HepG2 (cell line): ENCODE measurements around the gene C19orf33. TPM values are rescaled to one million over a fixed set of nuclear protein-coding genes. Genes with fewer than 3 reads are reported as not detected.

Experiments
- ATF4 ChIP-seq, 2 experiments: fragments of 450-650 bp in 1 of 2; sonication (generic) in 1 of 2; formaldehyde crosslinking; IDR thresholded peaks; 2 replicates each; pipeline versions ENCODE4 v1.5.0 to v1.8.0; 2020 to 2022; ENCODE audit warnings: mild to moderate bottlenecking in 1 of 2, missing genetic modification reagents in 1 of 2
- CEBPZ ChIP-seq: IDR thresholded peaks from 2 replicates; pipeline ENCODE4 v1.6.1; 2012; ENCODE audit warnings: low read length, improper control_type of control experiment
- ELF3 ChIP-seq: IDR thresholded peaks from 2 replicates; pipeline ENCODE4 v1.6.1; 2016; ENCODE audit warnings: missing genetic modification reagents, missing compliant biosample characterization
- GMEB1 ChIP-seq: sonication (generic); formaldehyde crosslinking; IDR thresholded peaks from 2 replicates; pipeline ENCODE4 v1.5.1; 2020; ENCODE audit warnings: missing genetic modification reagents, mild to moderate bottlenecking, borderline replicate concordance
- IKZF1 ChIP-seq: fragments of 450-650 bp; IDR thresholded peaks from 2 replicates; pipeline ENCODE4 v1.7.1; 2016
- KDM5A ChIP-seq: fragments of 200-600 bp; sonication (generic); IDR thresholded peaks from 2 replicates; pipeline ENCODE4 v1.7.0; 2018; ENCODE audit warnings: antibody characterized with exemption, mild to moderate bottlenecking, low read length, borderline replicate concordance
- LBX2 ChIP-seq: sonication (generic); formaldehyde crosslinking; IDR thresholded peaks from 2 replicates; pipeline ENCODE4 v1.5.0; 2020; ENCODE audit warnings: missing genetic modification reagents, mild to moderate bottlenecking, borderline replicate concordance
- MEIS1 ChIP-seq: sonication (generic); formaldehyde crosslinking; IDR thresholded peaks from 2 replicates; pipeline ENCODE4 v1.9.0; 2021; ENCODE audit warnings: mild to moderate bottlenecking, missing genetic modification reagents, moderate library complexity, borderline replicate concordance
- MXI1 ChIP-seq: IDR thresholded peaks from 3 replicates; pipeline ENCODE4 v1.6.1; 2012; ENCODE audit warnings: low read depth, low read length, inconsistent platforms, borderline replicate concordance
- PCBP2 ChIP-seq: fragments of 200-400 bp; formaldehyde crosslinking; optimal IDR thresholded peaks from 2 replicates; pipeline ENCODE3; 2018; ENCODE audit warnings: low read length, low read depth; ENCODE audit not compliant: poor library complexity, severe bottlenecking
- TFDP2 ChIP-seq: sonication (generic); formaldehyde crosslinking; IDR thresholded peaks from 2 replicates; pipeline ENCODE4 v1.4.0; 2020; ENCODE audit warnings: missing genetic modification reagents
- ZNF264 ChIP-seq: sonication (generic); formaldehyde crosslinking; IDR thresholded peaks from 2 replicates; pipeline ENCODE4 v1.4.0; 2020; ENCODE audit warnings: missing genetic modification reagents
- ZNF512 ChIP-seq: sonication (generic); formaldehyde crosslinking; IDR thresholded peaks from 2 replicates; pipeline ENCODE4 v1.4.0; 2020; ENCODE audit warnings: mild to moderate bottlenecking, missing genetic modification reagents
- ZNF670 ChIP-seq: sonication (generic); formaldehyde crosslinking; IDR thresholded peaks from 2 replicates; pipeline ENCODE4 v1.8.0; 2022; ENCODE audit warnings: mild to moderate bottlenecking, missing genetic modification reagents, borderline replicate concordance
- ZNF770 ChIP-seq: sonication (generic); formaldehyde crosslinking; IDR thresholded peaks from 2 replicates; pipeline ENCODE4 v1.5.0; 2020; ENCODE audit warnings: mild to moderate bottlenecking, missing genetic modification reagents
- ZSCAN21 ChIP-seq: sonication (generic); formaldehyde crosslinking; IDR thresholded peaks from 2 replicates; pipeline ENCODE4 v1.8.0; 2022; ENCODE audit warnings: mild to moderate bottlenecking, missing genetic modification reagents, moderate library complexity, borderline replicate concordance
- polyA plus RNA-seq, 8 experiments: library from polyadenylated mRNA; depleted of rRNA in 3 of 8; stranded (reverse) in 7 of 8; unstranded in 1 of 8; fragments of >200 nt; fragmentation: Illumina TruSeq in 4 of 8; extraction: Trizol in 4 of 8; gene quantifications; 2 replicates each; pipeline versions ENCODE4 v1.2.1 to v1.2.3, GENCODE V29; 2011 to 2016; ENCODE audit warnings: low read depth in 4 of 8, missing spikeins in 1 of 8, mixed read lengths in 1 of 8; ENCODE audit not compliant: insufficient read depth in 1 of 8
- total RNA-seq, 5 experiments: library from RNA; depleted of rRNA; stranded (reverse); fragments of >200 nt; fragmentation: Illumina TruSeq; extraction: Trizol; gene quantifications; 2 replicates each; pipeline ENCODE4 v1.2.3, GENCODE V29; 2016; ENCODE audit warnings: low read depth in 1 of 5

Gene C19orf33
- total and polyA plus RNA-seq, 2 of the 13 experiments (the other 11 are each of a cell fraction or from before 2014, with no cell fraction given), result 2.5 to 3.3 TPM

- TF ChIP-seq CEBPZ, result no peak
- peak; percentile 67 for TF ChIP-seq PCBP2
- no peak for TF ChIP-seq ZNF264
- TF ChIP-seq IKZF1, result no peak
- peak; percentile 13; the same call in 1 of the 3 replicates for TF ChIP-seq MXI1
- TF ChIP-seq ZSCAN21 (CRISPR knock-in tag), result 0 out of 2 replicates have a peak, but pooled peaks have one; percentile 21
- 0 out of 2 replicates have a peak, but pooled peaks have one; percentile 18 for TF ChIP-seq MEIS1 (CRISPR knock-in tag)
- no peak for TF ChIP-seq LBX2
- peak; percentile 67; the same call in 1 of the 2 replicates for TF ChIP-seq ZNF670 (CRISPR knock-in tag)
- TF ChIP-seq TFDP2 (CRISPR knock-in tag), result peak; percentile 34; the same call in 1 of the 2 replicates
- 0 out of 2 replicates have a peak, but pooled peaks have one; percentile 12 for TF ChIP-seq ELF3
- TF ChIP-seq ZNF770 (CRISPR knock-in tag), result 0 out of 2 replicates have a peak, but pooled peaks have one; percentile 6
- TF ChIP-seq GMEB1 (CRISPR knock-in tag), result no peak; the same call in 1 of the 2 replicates
- TF ChIP-seq KDM5A, result no peak
- TF ChIP-seq ATF4 (CRISPR knock-in tag; IDR thresholded peaks at IDR 0.05), result no peak
- peak; percentile 74 for TF ChIP-seq ZNF512 (CRISPR knock-in tag)
These were observed 32.0 kb downstream of the C19orf33 start (continued) for GRCh38 chr19:38335949-38336637.
